Measurements from ENCODE around the gene RAB26. TPM values are rescaled to one million over a fixed set of nuclear protein-coding genes. Genes with fewer than 3 reads are reported as not detected.

Gene RAB26
- total and polyA plus RNA-seq, 2 experiments from 2014 or later: 4.1 to 8.7 TPM

DNA sequence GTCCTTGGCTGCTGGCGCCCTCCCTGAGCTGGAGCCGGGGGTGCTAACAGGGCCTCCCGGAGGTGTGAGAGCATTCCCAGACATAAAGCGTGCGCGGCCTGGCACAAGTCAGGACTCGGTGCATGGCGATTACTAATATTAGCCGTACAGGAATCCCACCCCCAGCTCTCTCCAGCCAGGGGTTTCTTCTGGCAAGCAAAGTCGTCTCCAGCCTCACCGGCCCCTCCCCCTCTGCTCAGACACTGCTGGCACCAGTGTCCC lies 43.0 kb downstream of the RAB26 start:
- Histone ChIP-seq H3F3A (replicated peaks; ENCODE audit: low read depth) (0 out of 2 replicates have a peak, but pooled peaks cover 2% of the 10 kb centered on the region), H3K27me3 (ENCODE audit: insufficient read depth) (peaks cover 11% of the 10 kb centered on the region), H4K20me1 (replicated peaks; ENCODE audit: insufficient read depth) (no peaks in the 10 kb centered on the region), H3K79me2 (replicated peaks; ENCODE audit: insufficient read depth) (no peaks in the 10 kb centered on the region), H3K4me3 (no peak overlapping the region), H3K9me2 (ENCODE audit: insufficient read depth) (no peaks in the 10 kb centered on the region), H3K4me1 (ENCODE audit: insufficient read depth) (no peaks in the 10 kb centered on the region; the same call in 1 of the 2 replicates), H3K27ac (ENCODE audit: low read depth) (no peak overlapping the region), H2AFZ (no peak overlapping the region), H3K36me3 (ENCODE audit: insufficient read depth) (no peaks in the 10 kb centered on the region), H3K4me2 (no peak overlapping the region)
- Mint-ChIP-seq H3K36me3 (ENCODE audit: low read depth) (no peaks in the 10 kb centered on the region), H3K9me3 (no peaks in the 10 kb centered on the region), H3K27ac (no peak overlapping the region), H3K4me1 (no peaks in the 10 kb centered on the region), H3K27me3 (ENCODE audit: insufficient read depth, low read depth, poor library complexity) (peaks cover 5% of the 10 kb centered on the region), H3K4me3 (no peak overlapping the region)
- DNase-seq (ENCODE audit: low spot score) (no peak), ATAC-seq (no peak)
- TF ChIP-seq EZH2 (IDR thresholded peaks at IDR 0.05; ENCODE audit: low read depth, unreplicated experiment) (no peak), ZNF462 (CRISPR knock-in tag; IDR thresholded peaks at IDR 0.05) (no peak), CREB1 (CRISPR knock-in tag; IDR thresholded peaks at IDR 0.05; ENCODE audit: low read depth) (no peak)

DNA sequence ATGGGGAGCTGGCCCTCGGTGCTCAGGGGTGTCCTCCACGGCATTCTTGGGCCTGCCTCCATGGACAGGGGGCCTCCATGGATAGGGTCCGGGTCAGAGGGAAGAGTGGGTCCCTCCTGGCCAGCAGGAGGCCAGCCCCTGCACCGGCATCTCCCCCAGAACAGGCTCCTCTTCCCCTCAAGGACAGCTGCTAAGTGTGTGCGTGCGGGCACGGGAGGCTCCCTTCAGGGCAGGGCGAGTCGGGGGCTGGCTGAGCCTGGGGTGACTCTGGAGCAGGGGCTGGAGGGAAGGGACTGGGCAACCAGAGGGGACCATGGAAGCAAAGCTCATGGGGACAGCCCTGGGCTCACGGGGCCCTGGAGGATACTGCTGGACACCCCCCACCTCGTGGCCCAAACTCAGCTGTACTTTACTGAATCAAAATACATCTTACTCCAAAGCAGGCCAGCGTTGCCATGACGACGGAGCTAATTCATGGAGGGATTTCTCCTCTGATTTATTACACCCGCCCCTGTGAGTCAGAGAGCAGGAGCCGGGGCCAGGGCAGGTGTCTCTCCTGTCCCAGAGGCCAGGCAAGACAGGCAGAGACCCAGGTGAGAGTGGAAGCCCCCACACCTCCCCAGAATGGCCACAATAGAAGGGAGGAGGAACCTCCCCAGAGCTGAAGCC lies 45.9 kb downstream of the RAB26 start:
- DNase-seq (ENCODE audit: low spot score) (no peak), ATAC-seq (no peak)
- peaks cover 25% of the 10 kb centered on the region for H3K27me3 Mint-ChIP-seq (ENCODE audit: insufficient read depth, low read depth, poor library complexity)
- Histone ChIP-seq H2AFZ (no peak overlapping the region), H3K79me2 (replicated peaks; ENCODE audit: insufficient read depth) (no peaks in the 10 kb centered on the region), H3K36me3 (ENCODE audit: insufficient read depth) (no peaks in the 10 kb centered on the region), H3K27me3 (ENCODE audit: insufficient read depth) (peaks cover 37% of the 10 kb centered on the region), H3K9me2 (ENCODE audit: insufficient read depth) (no peaks in the 10 kb centered on the region), H3F3A (replicated peaks; ENCODE audit: low read depth) (0 out of 2 replicates have a peak, but pooled peaks cover 2% of the 10 kb centered on the region), H3K4me3 (no peak overlapping the region), H3K4me1 (ENCODE audit: insufficient read depth) (no peaks in the 10 kb centered on the region; the same call in 1 of the 2 replicates), H3K4me2 (no peak overlapping the region), H4K20me1 (replicated peaks; ENCODE audit: insufficient read depth) (no peaks in the 10 kb centered on the region), H3K27ac (ENCODE audit: low read depth) (no peak overlapping the region)
- H3K27ac Mint-ChIP-seq: no peak overlapping the region
- no peaks in the 10 kb centered on the region; the same call in 2 of the 3 replicates for H3K36me3 Mint-ChIP-seq (ENCODE audit: low read depth)
- no peaks in the 10 kb centered on the region for H3K9me3 Mint-ChIP-seq
- H3K4me1 Mint-ChIP-seq: no peaks in the 10 kb centered on the region
- H3K4me3 Mint-ChIP-seq: peak overlapping the region; percentile 70; the same call in 1 of the 3 replicates
- TF ChIP-seq JUNB (IDR thresholded peaks at IDR 0.05; ENCODE audit: unreplicated experiment) (no peak), STAT1 (IDR thresholded peaks at IDR 0.05; ENCODE audit: unreplicated experiment) (no peak), ZNF114 (CRISPR knock-in tag; IDR thresholded peaks at IDR 0.05) (no peak)
- TF ChIP-seq, protein P1, sequence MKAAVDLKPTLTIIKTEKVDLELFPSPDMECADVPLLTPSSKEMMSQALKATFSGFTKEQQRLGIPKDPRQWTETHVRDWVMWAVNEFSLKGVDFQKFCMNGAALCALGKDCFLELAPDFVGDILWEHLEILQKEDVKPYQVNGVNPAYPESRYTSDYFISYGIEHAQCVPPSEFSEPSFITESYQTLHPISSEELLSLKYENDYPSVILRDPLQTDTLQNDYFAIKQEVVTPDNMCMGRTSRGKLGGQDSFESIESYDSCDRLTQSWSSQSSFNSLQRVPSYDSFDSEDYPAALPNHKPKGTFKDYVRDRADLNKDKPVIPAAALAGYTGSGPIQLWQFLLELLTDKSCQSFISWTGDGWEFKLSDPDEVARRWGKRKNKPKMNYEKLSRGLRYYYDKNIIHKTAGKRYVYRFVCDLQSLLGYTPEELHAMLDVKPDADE (IDR thresholded peaks at IDR 0.05): no peak

All from GM23338 (cell line).